Breast epithelium (tissue), 4 donors: Measurements from ENCODE around the gene TRMT44. TPM values are rescaled to one million over a fixed set of nuclear protein-coding genes. Genes with fewer than 3 reads are reported as not detected.

Experiments used
- DNase-seq, 2 donors: peaks; one replicate each; pipeline ENCODE4 v3.0.0-alpha.2; 2019; ENCODE audit warnings: low spot score in 2 of 2
- H3K27ac ChIP-seq, 2 donors: fragments of 200-600 bp; sonication (generic) in 1 of 2; one replicate each; pipeline ENCODE4 v1.5.1; 2016 to 2019; ENCODE audit warnings: mild to moderate bottlenecking in 1 of 2
- H3K27me3 ChIP-seq, 2 donors: fragments of 200-600 bp; sonication (generic) in 1 of 2; one replicate each; pipeline versions ENCODE4 v1.5.1 to v1.6.0; 2017 to 2019; ENCODE audit warnings: control low read depth in 1 of 2, mild to moderate bottlenecking in 1 of 2
- H3K36me3 ChIP-seq: fragments of 200-600 bp; one replicate; pipeline ENCODE4 v1.5.1; 2019
- H3K4me1 ChIP-seq, 2 donors: fragments of 200-600 bp; sonication (generic); one replicate each; pipeline ENCODE4 v1.5.1; 2016 to 2019; ENCODE audit warnings: control low read depth in 1 of 2
- H3K4me3 ChIP-seq, 3 donors: fragments of 200-600 bp; sonication (generic); 1 replicate in 2 of 3; 2 replicates in 1 of 3; pipeline ENCODE4 v1.5.1; 2016 to 2019; ENCODE audit warnings: mild to moderate bottlenecking in 3 of 3, moderate library complexity in 2 of 3
- H3K9me3 ChIP-seq, 2 donors: fragments of 200-600 bp; sonication (generic) in 1 of 2; one replicate each; pipeline ENCODE4 v1.5.1; 2016 to 2019; ENCODE audit warnings: control low read depth in 1 of 2
- CTCF ChIP-seq, 3 donors: fragments of 450-650 bp; IDR thresholded peaks; one replicate each; pipeline ENCODE4 v1.5.1; 2016 to 2017; ENCODE audit warnings: antibody characterized with exemption in 3 of 3, mild to moderate bottlenecking in 3 of 3, moderate library complexity in 3 of 3
- POLR2A ChIP-seq: fragments of 450-650 bp; IDR thresholded peaks from one replicate; pipeline ENCODE4 v1.6.1; 2016; ENCODE audit warnings: antibody characterized with exemption, mild to moderate bottlenecking, moderate library complexity
- POLR2AphosphoS5 ChIP-seq, 3 donors: sonication (generic); formaldehyde crosslinking; IDR thresholded peaks; one replicate each; pipeline ENCODE4 v1.6.1; 2017; ENCODE audit warnings: antibody characterized with exemption in 3 of 3
- intact Hi-C: fragments of 100-400 bp; cut with DNase I; formaldehyde crosslinking; loops from one replicate; pipeline ENCODE4 v1.15.1; 2023; ENCODE audit warnings: low total_unique reads
- total RNA-seq, 3 donors: library from RNA; depleted of rRNA; stranded (reverse); fragments of >200 nt; gene quantifications; one replicate each; pipeline ENCODE4 v1.1.0, GENCODE V29; 2016

The TRMT44 gene
- total RNA-seq, 3 donors from 2014 or later: 24.6 to 47.7 (median 28.2) TPM

GRCh38 chr4:8506006-8506372 lies 65.4 kb downstream of the TRMT44 start:
- TF ChIP-seq POLR2A (no peak), CTCF (IDR thresholded peaks at IDR 0.05) (no peak)
- no peaks in the 10 kb centered on the region for H3K9me3 ChIP-seq
- no peaks in the 10 kb centered on the region for H3K36me3 ChIP-seq
- H3K27me3 ChIP-seq: no peaks in the 10 kb centered on the region
- peaks cover 12 to 26% of the 10 kb centered on the region in 2 donors for H3K4me1 ChIP-seq
- DNase-seq: no peak
- H3K27ac ChIP-seq: peak overlapping the region; percentile 89 to 96
- intact Hi-C loops: no loop called here
- no peak overlapping the region for H3K4me3 ChIP-seq

- H3K9me3 ChIP-seq: no peaks in the 10 kb centered on the region
- peak overlapping the region in 2 of 3 donors; percentile 13 to 49 for H3K4me3 ChIP-seq
- H3K27ac ChIP-seq: peak overlapping the region; percentile 89 to 96
- DNase-seq: peak; percentile 56 to 92
- peaks cover 12 to 26% of the 10 kb centered on the region in 2 donors for H3K4me1 ChIP-seq
- H3K36me3 ChIP-seq: no peaks in the 10 kb centered on the region
- H3K27me3 ChIP-seq: no peaks in the 10 kb centered on the region
- TF ChIP-seq POLR2AphosphoS5 (IDR thresholded peaks at IDR 0.05): no peak
- intact Hi-C loops: no loop called here
Observed at GRCh38 chr4:8506373-8507195, 66.0 kb downstream of the TRMT44 start.

- H3K9me3 ChIP-seq: no peaks in the 10 kb centered on the region
- DNase-seq: no peak
- TF ChIP-seq POLR2AphosphoS5 (IDR thresholded peaks at IDR 0.05): no peak
- no peak for TF ChIP-seq CTCF (IDR thresholded peaks at IDR 0.05)
- no peak for TF ChIP-seq POLR2A
- H3K27me3 ChIP-seq: no peaks in the 10 kb centered on the region
- H3K4me1 ChIP-seq: peaks cover 12 to 26% of the 10 kb centered on the region in 2 donors
- H3K4me3 ChIP-seq: peak overlapping the region in 1 of 3 donors; percentile 49
- H3K36me3 ChIP-seq: no peaks in the 10 kb centered on the region
- peak overlapping the region; percentile 89 to 96 for H3K27ac ChIP-seq
- intact Hi-C loops: no loop called here
Observed at GRCh38 chr4:8507196-8507570, 66.6 kb downstream of the TRMT44 start.

GRCh38 chr4:8507624-8508023 lies 67.0 kb downstream of the TRMT44 start:
- intact Hi-C loops: no loop called here
- Histone ChIP-seq H3K9me3 (no peaks in the 10 kb centered on the region), H3K27me3 (no peaks in the 10 kb centered on the region), H3K4me3 (no peak overlapping the region), H3K27ac (peak overlapping the region; percentile 89 to 96), H3K36me3 (no peaks in the 10 kb centered on the region), H3K4me1 (peaks cover 12 to 26% of the 10 kb centered on the region in 2 donors)
- TF ChIP-seq CTCF (IDR thresholded peaks at IDR 0.05): no peak
- no peak for TF ChIP-seq POLR2AphosphoS5 (IDR thresholded peaks at IDR 0.05)
- no peak for TF ChIP-seq POLR2A
- DNase-seq: no peak

GRCh38 chr4:8508266-8508665 lies 67.7 kb downstream of the TRMT44 start:
- Histone ChIP-seq H3K4me3 (no peak overlapping the region), H3K9me3 (no peaks in the 10 kb centered on the region), H3K27me3 (no peaks in the 10 kb centered on the region), H3K4me1 (peaks cover 12 to 24% of the 10 kb centered on the region in 2 donors), H3K36me3 (no peaks in the 10 kb centered on the region), H3K27ac (peak overlapping the region in 1 of 2 donors; percentile 96)
- intact Hi-C loops: no loop called here
- DNase-seq: no peak
- no peak for TF ChIP-seq POLR2A
- no peak for TF ChIP-seq POLR2AphosphoS5 (IDR thresholded peaks at IDR 0.05)
- TF ChIP-seq CTCF (IDR thresholded peaks at IDR 0.05): no peak
